Endometrial microvascular endothelial cells (primary cell): Measurements from ENCODE around the gene RASA1. TPM values are rescaled to one million over a fixed set of nuclear protein-coding genes. Genes with fewer than 3 reads are reported as not detected.

Experiments
- in situ Hi-C: cut with HindIII; loops from 2 replicates; pipeline ENCODE4 v1.10.0; 2017; ENCODE audit warnings: low sequenced_read_pairs, low pct_unique_long_range_greater_than_20kb; ENCODE audit errors: inconsistent ontology term
- total RNA-seq: library from RNA; depleted of rRNA; stranded (reverse); fragments of >200 nt; gene quantifications from one replicate; pipeline ENCODE4 v1.2.3, GENCODE V29; 2015; ENCODE audit errors: inconsistent ontology term

Gene RASA1
- total RNA-seq, 1 donor from 2014 or later = 43.6 TPM

DNA sequence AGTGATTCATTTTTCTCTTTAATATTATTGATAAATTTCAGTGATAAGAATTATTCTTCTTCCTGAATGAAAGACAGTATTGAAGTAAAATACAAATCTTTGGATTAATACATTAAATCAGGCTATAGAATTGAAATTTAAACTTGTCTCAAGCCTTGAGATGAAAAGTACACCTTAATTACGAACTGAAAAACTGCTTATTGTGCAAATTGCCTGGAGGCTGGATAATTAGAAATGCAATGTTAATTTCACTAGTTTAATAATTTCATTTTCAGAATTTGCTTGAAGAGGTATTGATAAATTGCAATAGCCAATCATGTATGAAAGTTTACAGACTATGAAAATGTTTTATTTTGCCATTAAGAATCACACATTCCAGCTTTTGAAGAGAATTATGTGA is 156.1 kb downstream of the RASA1 start:
- in situ Hi-C loops = no loop called here

DNA sequence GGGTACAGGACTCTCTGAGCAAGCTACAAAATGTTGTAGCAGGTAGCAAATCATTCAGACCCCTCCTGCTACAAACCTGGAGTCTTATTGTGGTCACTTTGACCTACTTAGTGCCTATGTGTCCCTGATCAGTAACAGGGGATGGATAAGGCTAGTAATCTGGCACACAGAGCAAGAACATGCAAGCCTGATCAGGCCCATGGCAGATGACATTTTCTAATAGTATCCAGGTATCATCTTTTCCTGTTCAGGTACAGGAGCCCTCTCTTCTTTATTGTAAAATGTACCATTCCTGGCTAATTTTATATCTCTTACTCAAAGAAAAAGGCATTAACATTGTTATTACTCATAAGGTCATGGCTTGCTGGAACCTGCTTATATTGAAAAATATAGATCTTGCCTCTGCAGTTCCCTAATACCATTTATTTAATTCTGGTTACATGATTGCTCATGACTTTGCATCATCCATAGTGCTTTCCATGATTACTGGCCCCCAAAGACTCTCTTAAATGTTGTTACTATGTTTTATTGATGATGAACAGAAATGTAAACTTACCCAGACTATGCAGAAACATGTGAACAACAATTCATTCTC is 163.3 kb downstream of the RASA1 start:
- in situ Hi-C loops = no loop called here

DNA sequence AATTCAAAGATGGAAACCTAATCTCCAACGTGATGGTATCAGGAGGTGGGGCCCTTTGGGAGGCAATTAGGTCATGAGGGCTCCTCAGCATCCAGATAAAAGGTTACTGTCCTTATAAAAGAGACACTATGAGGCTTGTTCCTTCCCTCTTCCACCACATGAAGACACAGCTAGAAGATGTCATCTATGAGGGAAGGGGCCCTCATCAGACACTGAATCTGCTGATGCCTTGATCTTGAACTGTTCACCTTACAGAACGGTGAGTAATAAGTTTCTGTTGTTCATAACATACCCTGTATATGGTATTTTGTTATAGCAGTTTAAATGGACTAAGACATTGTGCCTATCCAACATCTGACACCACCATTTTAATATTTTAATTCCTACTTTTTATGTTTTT is 164.8 kb downstream of the RASA1 start:
- in situ Hi-C loops = no loop called here

DNA sequence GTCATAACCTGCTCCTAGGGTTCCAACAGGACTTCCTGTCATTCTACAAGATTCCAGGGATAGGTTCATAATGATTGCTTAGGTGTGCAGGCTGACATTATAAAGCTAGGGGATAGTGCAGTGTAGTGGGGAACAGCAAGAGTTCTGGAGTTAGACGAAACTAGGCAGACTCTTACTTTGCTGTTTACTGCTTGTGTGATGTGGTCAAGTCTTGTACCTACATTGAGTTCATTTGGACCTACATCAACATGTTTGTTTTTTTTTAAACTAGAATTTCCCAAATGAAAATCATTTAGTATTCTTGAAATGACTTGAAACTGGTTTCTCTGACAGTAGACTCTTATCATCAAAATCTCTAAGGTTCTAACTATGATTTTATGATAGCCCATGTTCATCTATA is 166.3 kb downstream of the RASA1 start:
- in situ Hi-C loops = no loop called here

DNA sequence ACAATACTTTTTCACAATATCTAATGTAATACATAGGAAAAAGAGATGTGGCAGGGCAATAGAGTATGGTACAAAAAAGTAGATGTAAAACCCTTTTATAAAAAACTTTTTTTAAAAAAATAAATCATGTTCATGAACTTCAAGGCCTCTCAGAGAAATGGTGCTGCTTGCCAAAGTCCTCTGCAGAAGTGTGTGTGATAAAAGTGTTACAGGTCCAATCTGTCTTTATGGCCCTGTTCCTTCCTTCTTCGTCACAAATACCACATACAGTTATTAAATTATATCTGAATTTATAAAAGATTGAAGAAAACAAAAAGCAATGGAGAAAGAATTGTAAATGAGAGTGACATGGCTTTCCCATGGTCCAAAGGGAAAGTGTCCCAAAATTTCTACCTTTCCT is 166.8 kb downstream of the RASA1 start:
- in situ Hi-C loops = no loop called here

DNA sequence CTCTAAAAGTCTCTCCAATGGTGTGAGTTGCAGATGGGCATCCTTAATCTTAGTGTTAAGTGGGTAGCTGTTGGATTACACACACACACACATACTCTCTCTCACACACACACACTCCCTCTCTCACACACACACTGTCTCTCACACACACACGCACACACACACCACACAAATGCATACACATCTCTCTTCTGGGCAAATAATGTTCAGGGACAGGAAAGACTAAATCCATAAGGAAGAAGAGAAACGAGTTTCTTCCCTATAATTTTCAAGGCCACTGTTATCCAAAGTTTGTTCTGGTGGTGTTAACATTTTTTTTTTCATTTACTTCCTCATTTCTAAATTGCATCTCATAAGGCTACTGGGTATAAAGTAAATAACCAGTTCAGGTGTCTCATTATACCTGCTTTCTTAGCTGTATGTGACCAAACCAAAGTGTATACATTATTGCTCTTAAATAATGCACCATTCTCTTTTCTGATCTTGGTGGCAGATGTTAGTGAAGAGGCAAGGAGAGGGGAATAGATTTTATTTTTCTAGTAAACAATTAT is 167.5 kb downstream of the RASA1 start:
- in situ Hi-C loops = no loop called here

DNA sequence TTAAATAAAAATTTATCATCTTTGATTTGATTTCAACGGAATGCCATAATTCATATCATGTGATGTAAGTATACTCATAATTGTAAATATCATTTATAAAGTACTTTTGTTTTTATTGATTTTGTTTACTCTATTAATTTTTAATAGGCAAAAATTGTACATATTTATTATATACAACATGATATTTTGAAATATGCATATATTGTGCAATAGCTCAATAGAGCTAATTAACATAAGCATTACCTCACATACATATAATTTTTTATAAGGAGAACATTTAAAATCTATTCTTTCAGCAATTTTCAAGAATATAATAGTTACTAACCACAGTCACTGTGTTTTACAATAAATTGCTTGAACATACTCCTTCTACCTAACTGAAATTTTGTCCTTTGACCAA is 170.0 kb downstream of the RASA1 start:
- in situ Hi-C loops = no loop called here

DNA sequence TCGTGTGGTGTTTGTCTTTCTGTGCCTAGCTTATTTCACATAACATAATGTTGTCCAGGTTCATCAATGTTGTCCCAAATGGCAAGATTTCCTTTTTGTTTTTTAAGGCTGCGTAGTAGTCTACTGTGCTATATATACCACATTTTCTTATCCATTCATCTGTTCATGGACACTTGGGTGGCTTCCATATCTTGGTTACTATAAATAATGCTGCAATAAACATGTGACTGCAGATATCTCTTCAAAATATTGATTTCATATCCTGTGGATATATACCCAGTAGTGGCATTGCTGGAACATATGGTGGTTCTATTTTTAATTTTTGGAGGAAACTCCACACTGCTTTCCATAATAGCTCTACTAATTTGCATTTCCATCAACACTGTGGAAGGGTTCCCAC is 170.5 kb downstream of the RASA1 start:
- in situ Hi-C loops = no loop called here

Other genes starting within 250 kb of the RASA1 start
- 89.5 TPM for gene CCNH, start 145.0 kb downstream of the RASA1 start, total RNA-seq